ENCODE results near the gene SEM1.
"Not testable (repeated sequence)": the region's sequence is repeated elsewhere in the genome, so short reads cannot be mapped to it uniquely, and the experiment has no call there.

SEM1 gene

GRCh38 chr7:96709381-96710228 is at the start of gene SEM1:
SEM1 (minus strand) TSS chr7:96709846; CDS start chr7:96709763, 83 bp downstream.
- peak within 1 kb of the TSS; percentile 83 for H3K27ac ChIP-seq
- peak; percentile 96 for TF ChIP-seq ZFX (IDR thresholded peaks at IDR 0.05)
- no peak for TF ChIP-seq CTCF (conservative IDR thresholded peaks at IDR 0.05)

- not testable (repeated sequence) for H3K27ac ChIP-seq
These were observed 48.2 kb upstream of the SEM1 start for GRCh38 chr7:96757880-96758279.

- H3K27ac ChIP-seq: no peak overlapping the region
- TF ChIP-seq CTCF (conservative IDR thresholded peaks at IDR 0.05) (no peak), ZFX (IDR thresholded peaks at IDR 0.05) (no peak)
These were observed 37.8 kb upstream of the SEM1 start for GRCh38 chr7:96747418-96747940.

- H3K27ac ChIP-seq: no peak overlapping the region
- TF ChIP-seq ZFX (IDR thresholded peaks at IDR 0.05) (no peak), CTCF (conservative IDR thresholded peaks at IDR 0.05) (no peak)
These were observed 30.5 kb upstream of the SEM1 start for GRCh38 chr7:96740130-96740529.

GRCh38 chr7:96739609-96740008 is 30.0 kb upstream of the SEM1 start:
- no peak overlapping the region for H3K27ac ChIP-seq
- no peak for TF ChIP-seq CTCF (conservative IDR thresholded peaks at IDR 0.05)
- no peak for TF ChIP-seq ZFX (IDR thresholded peaks at IDR 0.05)

GRCh38 chr7:96739167-96739566 is 29.5 kb upstream of the SEM1 start:
- no peak overlapping the region for H3K27ac ChIP-seq
- TF ChIP-seq CTCF (conservative IDR thresholded peaks at IDR 0.05) (no peak), ZFX (IDR thresholded peaks at IDR 0.05) (no peak)

- TF ChIP-seq ZFX (IDR thresholded peaks at IDR 0.05) (no peak), CTCF (conservative IDR thresholded peaks at IDR 0.05) (no peak)
- no peak overlapping the region for H3K27ac ChIP-seq
These were observed 29.1 kb upstream of the SEM1 start for GRCh38 chr7:96738705-96739104.

All from C4-2B (cell line).